IPS-15b (cell line): ENCODE results near the gene BLOC1S3.

Experiments used
- H3K27me3 ChIP-seq: one replicate; pipeline ENCODE4 v1.6.1; 2013; ENCODE audit warnings: low read length; ENCODE audit not compliant: control insufficient read depth, insufficient read depth
- H3K36me3 ChIP-seq: one replicate; pipeline ENCODE4 v1.6.1; 2013; ENCODE audit warnings: low read length; ENCODE audit not compliant: control insufficient read depth, insufficient read depth
- H3K4me1 ChIP-seq: one replicate; pipeline ENCODE4 v1.6.1; 2013; ENCODE audit warnings: mild to moderate bottlenecking, low read length; ENCODE audit not compliant: control insufficient read depth, insufficient read depth
- H3K4me3 ChIP-seq: one replicate; pipeline ENCODE4 v1.5.1; 2013; ENCODE audit warnings: low read depth, low read length
- H3K9ac ChIP-seq: one replicate; pipeline ENCODE4 v1.6.1; 2013; ENCODE audit warnings: low read depth, mild to moderate bottlenecking, low read length
- H3K9me3 ChIP-seq: one replicate; pipeline ENCODE4 v1.6.1; 2013; ENCODE audit warnings: mild to moderate bottlenecking, low read length; ENCODE audit not compliant: control insufficient read depth, insufficient read depth

BLOC1S3 gene, protein sequence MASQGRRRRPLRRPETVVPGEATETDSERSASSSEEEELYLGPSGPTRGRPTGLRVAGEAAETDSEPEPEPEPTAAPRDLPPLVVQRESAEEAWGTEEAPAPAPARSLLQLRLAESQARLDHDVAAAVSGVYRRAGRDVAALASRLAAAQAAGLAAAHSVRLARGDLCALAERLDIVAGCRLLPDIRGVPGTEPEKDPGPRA

GRCh38 chr19:45178262-45179071, at the start of gene BLOC1S3:
TSS of gene BLOC1S3 (plus strand) at chr19:45178784. CDS start at chr19:45179297, 513 bp downstream.
- H3K4me1 ChIP-seq = no peaks in the 10 kb centered on the region
- H3K36me3 ChIP-seq = peaks cover 2% of the 10 kb centered on the region
- H3K9ac ChIP-seq = peak within 1 kb of the TSS; percentile 79

GRCh38 chr19:45128806-45129205, 49.8 kb upstream of the BLOC1S3 start:
- no peaks in the 10 kb centered on the region for H3K9me3 ChIP-seq
- H3K36me3 ChIP-seq = no peaks in the 10 kb centered on the region
- no peak overlapping the region for H3K9ac ChIP-seq
- no peaks in the 10 kb centered on the region for H3K27me3 ChIP-seq
- peaks cover 5% of the 10 kb centered on the region for H3K4me1 ChIP-seq
- no peak overlapping the region for H3K4me3 ChIP-seq

More at GRCh38 chr19:45178262-45179071, at the start of gene BLOC1S3:
- Histone ChIP-seq H3K4me3 (peak within 1 kb of the TSS; percentile 100), H3K9me3 (no peaks in the 10 kb centered on the region), H3K27me3 (no peaks in the 10 kb centered on the region)

DNA sequence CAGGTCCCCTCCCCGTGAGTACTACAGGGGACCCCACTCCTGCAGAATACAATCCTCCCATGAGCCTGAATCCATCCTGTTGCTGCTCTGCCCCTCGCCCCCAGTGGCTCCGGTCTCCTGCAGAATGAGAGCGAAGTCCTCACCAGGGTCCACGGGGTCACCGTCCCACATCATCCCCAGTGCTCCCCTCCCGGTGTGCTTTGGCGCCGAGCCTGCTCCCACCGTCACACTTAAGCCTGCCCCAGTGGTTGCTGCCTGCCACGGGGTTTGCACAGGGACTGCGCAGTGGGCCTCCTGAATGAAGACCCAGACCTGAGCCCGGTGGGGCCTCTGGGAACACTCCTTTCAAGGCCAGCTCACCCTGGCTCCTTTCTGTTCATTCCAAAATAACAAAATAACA, 48.3 kb upstream of the BLOC1S3 start:
- H3K9me3 ChIP-seq = no peaks in the 10 kb centered on the region
- H3K4me1 ChIP-seq = peaks cover 5% of the 10 kb centered on the region
- H3K9ac ChIP-seq = no peak overlapping the region
- H3K36me3 ChIP-seq = no peaks in the 10 kb centered on the region
- no peaks in the 10 kb centered on the region for H3K27me3 ChIP-seq
- H3K4me3 ChIP-seq = no peak overlapping the region

DNA sequence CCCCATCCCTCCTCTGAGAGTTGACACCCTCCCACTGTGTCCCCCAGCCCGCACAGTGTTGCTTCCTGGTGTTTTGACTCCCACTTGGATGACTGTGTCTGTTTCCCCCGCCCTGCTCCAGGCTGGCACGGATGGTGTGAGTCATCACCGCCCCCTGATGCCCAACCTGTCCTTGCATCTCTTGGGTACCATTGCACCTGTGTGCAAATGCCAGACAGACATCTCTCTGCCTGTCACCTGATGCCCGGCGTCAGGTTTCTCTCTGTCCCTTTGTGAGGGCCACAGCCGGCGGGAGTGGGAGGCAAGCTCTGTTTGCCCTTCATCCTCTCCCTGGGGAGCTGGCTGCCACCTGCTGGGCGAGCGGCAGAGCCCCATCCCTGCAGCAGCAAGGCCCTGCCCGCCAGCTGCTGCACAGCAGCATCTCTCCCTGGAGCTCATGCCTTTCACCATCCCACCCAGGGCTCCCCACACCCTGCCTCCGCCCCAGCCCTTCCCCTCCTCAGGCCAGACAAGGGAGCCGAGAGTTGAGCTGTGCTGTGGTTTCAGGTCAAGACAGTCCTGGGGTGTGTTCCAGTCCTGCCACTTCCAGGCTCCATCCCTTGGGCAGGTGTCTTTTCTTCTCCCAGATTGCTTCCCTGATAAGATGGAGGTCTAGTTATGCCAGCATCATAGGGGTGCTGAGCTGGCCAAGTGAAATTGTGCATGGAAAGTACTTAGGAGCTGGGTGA, 47.5 kb upstream of the BLOC1S3 start:
- Histone ChIP-seq H3K9me3 (no peaks in the 10 kb centered on the region), H3K4me3 (no peak overlapping the region), H3K4me1 (peaks cover 5% of the 10 kb centered on the region), H3K27me3 (no peaks in the 10 kb centered on the region), H3K36me3 (no peaks in the 10 kb centered on the region), H3K9ac (no peak overlapping the region)

GRCh38 chr19:45133661-45134060, 44.9 kb upstream of the BLOC1S3 start:
- H3K27me3 ChIP-seq = no peaks in the 10 kb centered on the region
- no peak overlapping the region for H3K9ac ChIP-seq
- H3K36me3 ChIP-seq = no peaks in the 10 kb centered on the region
- H3K4me1 ChIP-seq = peaks cover 8% of the 10 kb centered on the region
- H3K4me3 ChIP-seq = no peak overlapping the region
- H3K9me3 ChIP-seq = no peaks in the 10 kb centered on the region

DNA sequence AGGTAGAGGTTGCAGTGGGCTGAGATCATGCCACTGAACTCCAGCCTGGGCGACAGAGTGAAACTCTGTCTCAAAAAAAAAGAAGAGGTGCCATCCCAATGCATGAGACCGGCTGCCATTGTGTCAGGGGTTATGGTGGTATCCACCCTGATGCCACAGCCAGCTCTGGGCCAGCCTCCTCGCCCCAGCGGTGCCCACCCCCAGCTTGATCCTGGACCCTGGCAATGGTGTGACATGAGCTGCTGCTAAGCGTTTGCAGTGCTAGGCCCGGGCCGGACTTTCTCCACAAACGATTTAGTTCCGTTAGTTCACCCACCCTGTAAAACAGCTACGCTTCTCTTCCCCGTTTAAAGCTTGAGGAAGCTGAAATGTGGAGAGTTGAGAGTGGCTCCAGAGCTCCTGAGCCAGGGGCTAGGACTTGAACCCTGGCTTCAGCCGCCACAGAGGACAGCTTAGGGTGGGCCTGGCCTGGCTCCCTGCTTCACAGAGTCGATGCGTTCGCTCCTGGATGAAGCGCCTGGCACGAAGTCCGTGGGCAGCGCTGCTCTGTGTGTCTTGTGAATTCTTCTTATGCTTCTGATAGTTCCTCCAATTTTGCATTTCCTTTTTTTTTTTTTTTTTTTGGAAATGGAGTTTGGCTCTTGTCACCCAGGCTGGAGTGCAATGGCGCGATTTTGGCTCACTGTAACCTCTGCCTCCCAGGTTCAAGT, 43.3 kb upstream of the BLOC1S3 start:
- no peaks in the 10 kb centered on the region for H3K9me3 ChIP-seq
- H3K27me3 ChIP-seq = no peaks in the 10 kb centered on the region
- no peak overlapping the region for H3K9ac ChIP-seq
- H3K36me3 ChIP-seq = peaks cover under 1% of the 10 kb centered on the region
- peaks cover 8% of the 10 kb centered on the region for H3K4me1 ChIP-seq
- H3K4me3 ChIP-seq = no peak overlapping the region

GRCh38 chr19:45136507-45137178, 41.9 kb upstream of the BLOC1S3 start:
- peak overlapping the region; percentile 65 for H3K9ac ChIP-seq
- H3K36me3 ChIP-seq = peaks cover 10% of the 10 kb centered on the region
- H3K27me3 ChIP-seq = no peaks in the 10 kb centered on the region
- peaks cover 3% of the 10 kb centered on the region for H3K4me1 ChIP-seq
- H3K9me3 ChIP-seq = no peaks in the 10 kb centered on the region
- H3K4me3 ChIP-seq = no peak overlapping the region

DNA sequence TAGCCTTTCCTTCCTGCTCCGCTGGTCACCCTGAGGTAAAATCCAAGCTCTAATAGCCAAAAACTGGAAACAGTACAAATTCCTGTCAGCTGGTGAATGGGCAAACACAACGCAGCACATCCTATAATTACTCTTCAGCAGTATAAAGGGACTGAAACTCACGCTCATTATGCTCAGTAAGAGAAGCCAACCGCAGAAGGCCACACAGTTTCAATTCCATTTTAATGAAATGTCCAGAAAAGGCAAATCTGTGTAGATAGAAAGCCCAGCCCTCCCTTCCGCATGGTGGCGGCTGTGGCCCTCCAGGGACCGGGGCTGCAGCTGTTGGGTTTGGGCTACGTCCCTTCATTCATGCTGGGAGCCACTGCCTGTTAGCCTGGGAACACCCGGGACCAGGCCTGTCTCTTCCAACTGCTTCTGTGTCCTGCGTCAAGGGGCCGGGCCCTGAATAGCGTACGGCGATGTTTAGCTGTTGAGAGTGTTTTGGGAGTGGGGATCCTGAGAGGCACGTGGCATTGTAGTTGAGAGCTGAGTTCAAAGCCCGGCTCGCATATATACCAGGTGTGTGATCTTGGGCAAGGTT, 41.3 kb upstream of the BLOC1S3 start:
- H3K9ac ChIP-seq = no peak overlapping the region
- no peaks in the 10 kb centered on the region for H3K9me3 ChIP-seq
- H3K4me3 ChIP-seq = no peak overlapping the region
- no peaks in the 10 kb centered on the region for H3K27me3 ChIP-seq
- H3K4me1 ChIP-seq = peaks cover 3% of the 10 kb centered on the region
- peaks cover 15% of the 10 kb centered on the region for H3K36me3 ChIP-seq

DNA sequence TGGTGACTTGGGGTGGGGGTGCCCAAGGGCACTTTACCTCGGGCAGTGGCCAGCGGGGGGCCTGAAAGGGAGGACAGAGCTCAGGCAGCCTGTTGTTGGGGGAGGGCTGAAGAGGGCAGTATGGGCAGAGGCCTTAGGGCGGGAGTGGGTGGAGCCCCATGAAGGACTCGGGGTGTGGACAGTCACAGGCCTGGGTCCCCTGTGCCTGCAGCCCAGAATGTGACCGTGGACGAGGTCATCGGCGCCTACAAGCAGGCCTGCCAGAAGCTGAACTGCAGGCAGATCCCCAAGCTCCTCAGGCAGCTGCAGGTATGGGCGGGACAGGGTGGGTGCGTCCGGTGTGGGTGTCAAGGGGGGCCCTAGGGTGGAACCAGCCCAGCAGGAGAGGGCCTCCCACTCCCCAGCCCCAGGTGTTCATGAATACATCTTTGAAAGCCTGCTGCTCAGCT, 40.3 kb upstream of the BLOC1S3 start:
- no peak overlapping the region for H3K9ac ChIP-seq
- no peak overlapping the region for H3K4me3 ChIP-seq
- peaks cover 3% of the 10 kb centered on the region for H3K4me1 ChIP-seq
- H3K27me3 ChIP-seq = no peaks in the 10 kb centered on the region
- peaks cover 24% of the 10 kb centered on the region for H3K36me3 ChIP-seq
- no peaks in the 10 kb centered on the region for H3K9me3 ChIP-seq

- no peaks in the 10 kb centered on the region for H3K9me3 ChIP-seq
- H3K4me3 ChIP-seq = no peak overlapping the region
- peaks cover 24% of the 10 kb centered on the region for H3K36me3 ChIP-seq
- peaks cover 3% of the 10 kb centered on the region for H3K4me1 ChIP-seq
- H3K27me3 ChIP-seq = no peaks in the 10 kb centered on the region
- no peak overlapping the region for H3K9ac ChIP-seq
Measured at GRCh38 chr19:45139286-45140143, 39.1 kb upstream of the BLOC1S3 start.
